ENCODE results near the gene ACAA2.

ACAA2 gene

GRCh38 chr18:49761771-49762170, 51.6 kb downstream of the ACAA2 start:
- no peak for TF ChIP-seq CTCF (conservative IDR thresholded peaks at IDR 0.05; ENCODE audit: low read depth)
- ChIA-PET CTCF (no interaction called here), POLR2A (ENCODE audit: low non-redundant PET) (no interaction called here)
- H3K27ac ChIP-seq: no peak overlapping the region
- DNase-seq (ENCODE audit: low spot score): no peak

- CTCF ChIA-PET: no interaction called here
- TF ChIP-seq CTCF (conservative IDR thresholded peaks at IDR 0.05; ENCODE audit: low read depth): no peak
- POLR2A ChIA-PET (ENCODE audit: low non-redundant PET): no interaction called here
- no peak overlapping the region for H3K27ac ChIP-seq
- no peak for DNase-seq (ENCODE audit: low spot score)
These were observed 55.1 kb downstream of the ACAA2 start for GRCh38 chr18:49758263-49758610.

GRCh38 chr18:49757513-49758262, 55.6 kb downstream of the ACAA2 start:
- peak; percentile 22 for DNase-seq (ENCODE audit: low spot score)
- ChIA-PET POLR2A (ENCODE audit: low non-redundant PET) (no interaction called here), CTCF (no interaction called here)
- no peak for TF ChIP-seq CTCF (conservative IDR thresholded peaks at IDR 0.05; ENCODE audit: low read depth)
- H3K27ac ChIP-seq: no peak overlapping the region

GRCh38 chr18:49756671-49757362, 56.5 kb downstream of the ACAA2 start:
- ChIA-PET CTCF (no interaction called here), POLR2A (ENCODE audit: low non-redundant PET) (no interaction called here)
- no peak for DNase-seq (ENCODE audit: low spot score)
- H3K27ac ChIP-seq: no peak overlapping the region
- TF ChIP-seq CTCF (conservative IDR thresholded peaks at IDR 0.05; ENCODE audit: low read depth): no peak

GRCh38 chr18:49756135-49756534, 57.2 kb downstream of the ACAA2 start:
- ChIA-PET POLR2A (ENCODE audit: low non-redundant PET) (no interaction called here), CTCF (no interaction called here)
- TF ChIP-seq CTCF (conservative IDR thresholded peaks at IDR 0.05; ENCODE audit: low read depth): no peak
- DNase-seq (ENCODE audit: low spot score): no peak
- no peak overlapping the region for H3K27ac ChIP-seq

GRCh38 chr18:49755489-49755888, 57.8 kb downstream of the ACAA2 start:
- POLR2A ChIA-PET (ENCODE audit: low non-redundant PET): no interaction called here
- no peak for DNase-seq (ENCODE audit: low spot score)
- no peak overlapping the region for H3K27ac ChIP-seq
- TF ChIP-seq CTCF (conservative IDR thresholded peaks at IDR 0.05; ENCODE audit: low read depth): no peak
- CTCF ChIA-PET: no interaction called here

All from RWPE1 (cell line).